ENCODE measurements around the gene CD58.

CD58 gene

GRCh38 chr1:116501870-116502244 is 69.0 kb downstream of the CD58 start:
- no peak for TF ChIP-seq CTCF (IDR thresholded peaks at IDR 0.05)

GRCh38 chr1:116501125-116501869 is 69.5 kb downstream of the CD58 start:
- TF ChIP-seq CTCF (IDR thresholded peaks at IDR 0.05) = no peak

- TF ChIP-seq CTCF (IDR thresholded peaks at IDR 0.05) = peak; percentile 87
These were observed 71.8 kb downstream of the CD58 start for GRCh38 chr1:116498789-116499628.

GRCh38 chr1:116497656-116498055 is 73.2 kb downstream of the CD58 start:
- TF ChIP-seq CTCF (IDR thresholded peaks at IDR 0.05) = no peak

GRCh38 chr1:116496898-116497297 is 73.9 kb downstream of the CD58 start:
- TF ChIP-seq CTCF (IDR thresholded peaks at IDR 0.05) = no peak

- no peak for TF ChIP-seq CTCF (IDR thresholded peaks at IDR 0.05)
These were observed 74.4 kb downstream of the CD58 start for GRCh38 chr1:116496380-116496779.

- TF ChIP-seq CTCF (IDR thresholded peaks at IDR 0.05) = no peak
These were observed 75.3 kb downstream of the CD58 start for GRCh38 chr1:116495535-116495934.

Data from LNCAP (cell line).